ENCODE measurements around the gene GPATCH8. TPM values are rescaled to one million over a fixed set of nuclear protein-coding genes. Genes with fewer than 3 reads are reported as not detected.

The GPATCH8 gene
- total RNA-seq, 1 experiment from 2014 or later: 22.7 TPM

DNA sequence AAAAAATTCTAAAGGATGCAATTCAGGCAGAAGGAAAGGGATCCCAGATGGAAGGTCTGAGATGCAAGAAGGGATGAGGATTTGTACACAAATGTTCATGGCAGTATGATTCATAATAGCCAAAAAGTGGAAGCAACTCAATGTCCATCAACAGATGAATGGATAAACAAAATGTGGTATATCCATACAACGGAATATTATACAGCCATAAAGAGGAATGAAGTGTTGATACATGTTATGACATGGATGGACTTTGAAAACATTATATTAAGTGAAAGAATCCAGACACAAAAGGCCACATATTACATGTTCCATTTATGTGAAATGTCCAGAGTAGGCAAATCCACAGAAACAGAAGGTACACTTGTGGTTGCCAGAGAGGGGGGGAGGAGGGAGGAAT is 23.9 kb upstream of the GPATCH8 start:
- no peak overlapping the region for H3K27ac ChIP-seq (ENCODE audit: low read length)
- H3K36me3 ChIP-seq (ENCODE audit: low read depth, low read length): no peaks in the 10 kb centered on the region
- TF ChIP-seq EZH2 (IDR thresholded peaks at IDR 0.05; ENCODE audit: low read length, unreplicated experiment) (no peak), EZH2phosphoT487 (IDR thresholded peaks at IDR 0.05; ENCODE audit: borderline replicate concordance, low read length) (no peak)
- TF ChIP-seq, protein P1, sequence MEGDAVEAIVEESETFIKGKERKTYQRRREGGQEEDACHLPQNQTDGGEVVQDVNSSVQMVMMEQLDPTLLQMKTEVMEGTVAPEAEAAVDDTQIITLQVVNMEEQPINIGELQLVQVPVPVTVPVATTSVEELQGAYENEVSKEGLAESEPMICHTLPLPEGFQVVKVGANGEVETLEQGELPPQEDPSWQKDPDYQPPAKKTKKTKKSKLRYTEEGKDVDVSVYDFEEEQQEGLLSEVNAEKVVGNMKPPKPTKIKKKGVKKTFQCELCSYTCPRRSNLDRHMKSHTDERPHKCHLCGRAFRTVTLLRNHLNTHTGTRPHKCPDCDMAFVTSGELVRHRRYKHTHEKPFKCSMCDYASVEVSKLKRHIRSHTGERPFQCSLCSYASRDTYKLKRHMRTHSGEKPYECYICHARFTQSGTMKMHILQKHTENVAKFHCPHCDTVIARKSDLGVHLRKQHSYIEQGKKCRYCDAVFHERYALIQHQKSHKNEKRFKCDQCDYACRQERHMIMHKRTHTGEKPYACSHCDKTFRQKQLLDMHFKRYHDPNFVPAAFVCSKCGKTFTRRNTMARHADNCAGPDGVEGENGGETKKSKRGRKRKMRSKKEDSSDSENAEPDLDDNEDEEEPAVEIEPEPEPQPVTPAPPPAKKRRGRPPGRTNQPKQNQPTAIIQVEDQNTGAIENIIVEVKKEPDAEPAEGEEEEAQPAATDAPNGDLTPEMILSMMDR (conservative IDR thresholded peaks at IDR 0.05; ENCODE audit: low read depth, low read length): no peak
- no peaks in the 10 kb centered on the region for H4K20me1 ChIP-seq (ENCODE audit: low read length)
- H2AFZ ChIP-seq (ENCODE audit: low read length): no peak overlapping the region
- no peaks in the 10 kb centered on the region for H3K79me2 ChIP-seq (ENCODE audit: low read length)
- no peaks in the 10 kb centered on the region for H3K27me3 ChIP-seq (ENCODE audit: low read length)
- no peak overlapping the region for H3K9ac ChIP-seq (ENCODE audit: low read length)
- ChIA-PET CTCF (no interaction called here), POLR2A (ENCODE audit: unreplicated experiment) (no interaction called here)
- H3K9me2 ChIP-seq (replicated peaks; ENCODE audit: low read length): no peaks in the 10 kb centered on the region
- intact Hi-C loops (cut with micrococcal nuclease): no loop called here
- H3K4me1 ChIP-seq (ENCODE audit: insufficient read depth, low read length): 0 out of 2 replicates have a peak, but pooled peaks cover 3% of the 10 kb centered on the region
- H3K4me2 ChIP-seq (ENCODE audit: low read length): no peak overlapping the region
- H3F3A ChIP-seq (ENCODE audit: low read length, unreplicated experiment): no peaks in the 10 kb centered on the region
- ATAC-seq (no peak), DNase-seq (no peak)
- H3K9me3 ChIP-seq (ENCODE audit: low read length): 0 out of 2 replicates have a peak, but pooled peaks cover 6% of the 10 kb centered on the region
- no TSS peak for BruUV-seq (replicated peaks)
- H3K4me3 ChIP-seq (ENCODE audit: low read length): no peak overlapping the region

DNA sequence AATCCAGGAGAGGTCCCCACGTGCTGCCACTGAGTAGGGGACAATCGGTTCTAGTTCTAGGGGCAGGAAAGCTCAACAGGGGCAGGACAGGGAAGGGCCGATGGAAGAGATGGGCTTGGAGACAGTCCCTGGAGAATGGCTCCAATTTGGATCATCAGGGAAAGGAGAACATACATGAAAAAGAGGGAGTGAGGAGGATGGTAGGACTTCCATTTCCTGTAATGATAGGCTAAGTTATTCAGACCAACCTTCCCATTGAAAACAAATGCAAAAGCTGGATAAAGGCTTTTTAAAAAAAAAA is 20.4 kb upstream of the GPATCH8 start:
- Histone ChIP-seq H3K4me2 (ENCODE audit: low read length) (no peak overlapping the region), H3K27ac (ENCODE audit: low read length) (no peak overlapping the region), H3K9ac (ENCODE audit: low read length) (no peak overlapping the region), H3K9me2 (replicated peaks; ENCODE audit: low read length) (no peaks in the 10 kb centered on the region), H3K27me3 (ENCODE audit: low read length) (no peaks in the 10 kb centered on the region), H3K4me1 (ENCODE audit: insufficient read depth, low read length) (no peaks in the 10 kb centered on the region), H3K4me3 (ENCODE audit: low read length) (no peak overlapping the region), H3K9me3 (ENCODE audit: low read length) (0 out of 2 replicates have a peak, but pooled peaks cover 6% of the 10 kb centered on the region), H3K79me2 (ENCODE audit: low read length) (no peaks in the 10 kb centered on the region), H2AFZ (ENCODE audit: low read length) (peak overlapping the region; percentile 71), H3F3A (ENCODE audit: low read length, unreplicated experiment) (no peaks in the 10 kb centered on the region), H3K36me3 (ENCODE audit: low read depth, low read length) (no peaks in the 10 kb centered on the region), H4K20me1 (ENCODE audit: low read length) (no peaks in the 10 kb centered on the region)
- POLR2A ChIA-PET (ENCODE audit: unreplicated experiment): interaction anchor here (0.5 to 0.6 kb wide), 2 partner anchors 174 to 349 kb away, joined by 3 to 15 read pairs; no protein-coding TSS in a partner anchor
- DNase-seq (no peak), ATAC-seq (no peak)
- no peak for TF ChIP-seq EZH2phosphoT487 (IDR thresholded peaks at IDR 0.05; ENCODE audit: borderline replicate concordance, low read length)
- TF ChIP-seq, protein P1 (conservative IDR thresholded peaks at IDR 0.05; ENCODE audit: low read depth, low read length): no peak
- TF ChIP-seq EZH2 (IDR thresholded peaks at IDR 0.05; ENCODE audit: low read length, unreplicated experiment): no peak
- CTCF ChIA-PET: interaction anchor here (0.5 to 1.6 kb wide), 10 partner anchors 23 to 337 kb away, joined by 3 to 12 read pairs (median 3); partner anchors contain the start of gene TMUB2
- BruUV-seq (replicated peaks): no TSS peak
- intact Hi-C loops (cut with micrococcal nuclease): loop anchor here (1.0 kb wide), 1 partner anchor 123 kb away; no protein-coding TSS in a partner anchor

DNA sequence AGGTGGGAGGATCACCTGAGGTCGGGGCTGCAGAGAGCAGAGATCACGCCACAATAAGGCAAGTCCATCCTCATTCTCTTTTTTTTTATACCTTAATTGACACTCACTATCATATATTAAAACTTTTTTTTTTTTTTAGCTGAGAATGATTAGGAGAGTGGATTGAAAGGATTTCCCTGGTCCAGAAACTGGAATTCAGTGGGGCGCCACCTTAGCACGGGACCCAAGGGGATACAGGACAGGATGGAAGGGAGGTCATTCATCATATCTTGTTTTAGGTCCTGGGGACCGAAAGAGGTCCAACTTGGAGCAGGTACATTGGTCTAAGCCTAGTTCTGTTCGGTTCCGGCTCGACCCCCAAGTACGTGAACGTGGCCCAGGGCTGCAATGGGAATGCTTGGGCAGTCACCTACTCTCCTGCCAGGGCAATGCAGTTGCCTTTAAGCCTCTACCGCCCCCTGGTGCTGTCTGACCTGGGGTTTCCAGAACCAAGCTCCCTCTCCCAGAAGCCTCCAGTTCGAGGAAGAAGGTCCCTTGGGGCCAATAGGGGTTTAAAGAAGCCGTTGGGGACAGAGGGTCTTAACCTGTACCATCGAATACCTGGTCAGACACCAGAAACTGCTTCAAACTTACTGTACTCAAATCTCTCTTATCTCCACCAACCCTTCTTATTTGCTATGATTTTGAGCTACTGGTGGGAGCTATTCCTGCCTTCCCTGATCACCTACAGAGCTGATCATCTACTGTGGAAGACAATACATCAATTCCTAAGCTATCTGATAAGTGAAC is 19.9 kb upstream of the GPATCH8 start:
- DNase-seq (peak; percentile 83), ATAC-seq (peak; percentile 90)
- H4K20me1 ChIP-seq (ENCODE audit: low read length): no peaks in the 10 kb centered on the region
- no peaks in the 10 kb centered on the region for H3K36me3 ChIP-seq (ENCODE audit: low read depth, low read length)
- no peak overlapping the region for H3K9ac ChIP-seq (ENCODE audit: low read length)
- BruUV-seq (replicated peaks): no TSS peak
- H3K4me3 ChIP-seq (ENCODE audit: low read length): no peak overlapping the region
- POLR2A ChIA-PET (ENCODE audit: unreplicated experiment): interaction anchor here (0.5 to 0.6 kb wide), 2 partner anchors 173 to 349 kb away, joined by 3 to 15 read pairs; no protein-coding TSS in a partner anchor
- CTCF ChIA-PET: interaction anchor here (0.5 to 1.6 kb wide), 12 partner anchors 24 to 337 kb away, joined by 3 to 12 read pairs (median 3); partner anchors contain the start of gene TMUB2
- intact Hi-C loops (cut with micrococcal nuclease): loop anchor here (1.0 kb wide), 1 partner anchor 123 kb away; no protein-coding TSS in a partner anchor
- no peak for TF ChIP-seq EZH2 (IDR thresholded peaks at IDR 0.05; ENCODE audit: low read length, unreplicated experiment)
- TF ChIP-seq, protein P1 (conservative IDR thresholded peaks at IDR 0.05; ENCODE audit: low read depth, low read length): peak; percentile 83
- no peaks in the 10 kb centered on the region for H3F3A ChIP-seq (ENCODE audit: low read length, unreplicated experiment)
- no peaks in the 10 kb centered on the region for H3K79me2 ChIP-seq (ENCODE audit: low read length)
- H2AFZ ChIP-seq (ENCODE audit: low read length): peak overlapping the region; percentile 71
- H3K27me3 ChIP-seq (ENCODE audit: low read length): no peaks in the 10 kb centered on the region
- no peak overlapping the region for H3K4me2 ChIP-seq (ENCODE audit: low read length)
- 0 out of 2 replicates have a peak, but pooled peaks cover 6% of the 10 kb centered on the region for H3K9me3 ChIP-seq (ENCODE audit: low read length)
- H3K4me1 ChIP-seq (ENCODE audit: insufficient read depth, low read length): no peaks in the 10 kb centered on the region
- H3K9me2 ChIP-seq (replicated peaks; ENCODE audit: low read length): no peaks in the 10 kb centered on the region
- H3K27ac ChIP-seq (ENCODE audit: low read length): no peak overlapping the region

All from PC-3 (cell line).